ENCODE measurements around the gene TRPC3. TPM values are rescaled to one million over a fixed set of nuclear protein-coding genes. Genes with fewer than 3 reads are reported as not detected.

The TRPC3 gene
- total RNA-seq, 4 donors from 2014 or later = 0.18 to 0.80 (median 0.28) TPM

GRCh38 chr4:121879135-121879534, 72.7 kb downstream of the TRPC3 start:
- no peaks in the 10 kb centered on the region for H3K4me1 ChIP-seq
- H3K4me3 ChIP-seq = no peak overlapping the region
- H3K36me3 ChIP-seq = no peaks in the 10 kb centered on the region
- H3K9me3 ChIP-seq = no peaks in the 10 kb centered on the region
- TF ChIP-seq CTCF (IDR thresholded peaks at IDR 0.05) (no peak), POLR2A (IDR thresholded peaks at IDR 0.05) (no peak), EP300 (IDR thresholded peaks at IDR 0.05) (no peak), POLR2AphosphoS5 (IDR thresholded peaks at IDR 0.05) (no peak)
- DNase-seq (ENCODE audit: low spot score in 2 of 2) = no peak
- H3K27me3 ChIP-seq = peaks cover 14% of the 10 kb centered on the region
- no peak overlapping the region for H3K27ac ChIP-seq

- TF ChIP-seq EP300 (IDR thresholded peaks at IDR 0.05) (no peak), POLR2A (IDR thresholded peaks at IDR 0.05) (no peak), POLR2AphosphoS5 (IDR thresholded peaks at IDR 0.05) (no peak), CTCF (IDR thresholded peaks at IDR 0.05) (no peak)
- H3K27ac ChIP-seq = no peak overlapping the region
- H3K4me1 ChIP-seq = no peaks in the 10 kb centered on the region
- no peaks in the 10 kb centered on the region for H3K36me3 ChIP-seq
- no peak for DNase-seq (ENCODE audit: low spot score in 2 of 2)
- H3K4me3 ChIP-seq = no peak overlapping the region
- 57% methylated on average over 4 of the region's 4 CpGs for WGBS
- peaks cover 14% of the 10 kb centered on the region for H3K27me3 ChIP-seq
- H3K9me3 ChIP-seq = no peaks in the 10 kb centered on the region
Measured at GRCh38 chr4:121877041-121877773, 74.7 kb downstream of the TRPC3 start.

- TF ChIP-seq CTCF (IDR thresholded peaks at IDR 0.05) (no peak), EP300 (IDR thresholded peaks at IDR 0.05) (no peak), POLR2A (IDR thresholded peaks at IDR 0.05) (no peak), POLR2AphosphoS5 (IDR thresholded peaks at IDR 0.05) (no peak)
- Histone ChIP-seq H3K27ac (no peak overlapping the region), H3K27me3 (peaks cover 14% of the 10 kb centered on the region), H3K36me3 (no peaks in the 10 kb centered on the region), H3K4me1 (no peaks in the 10 kb centered on the region), H3K9me3 (no peaks in the 10 kb centered on the region), H3K4me3 (no peak overlapping the region)
- DNase-seq (ENCODE audit: low spot score in 2 of 2) = no peak
- 96% methylated on average over 6 of the region's 6 CpGs for WGBS
Measured at GRCh38 chr4:121876070-121876469, 75.8 kb downstream of the TRPC3 start.

GRCh38 chr4:121875652-121876051, 76.2 kb downstream of the TRPC3 start:
- Histone ChIP-seq H3K36me3 (no peaks in the 10 kb centered on the region), H3K27ac (no peak overlapping the region), H3K9me3 (no peaks in the 10 kb centered on the region), H3K27me3 (peaks cover 14% of the 10 kb centered on the region), H3K4me3 (no peak overlapping the region), H3K4me1 (peaks cover 3% of the 10 kb centered on the region)
- no peak for TF ChIP-seq POLR2AphosphoS5 (IDR thresholded peaks at IDR 0.05)
- no peak for TF ChIP-seq CTCF (IDR thresholded peaks at IDR 0.05)
- TF ChIP-seq EP300 (IDR thresholded peaks at IDR 0.05) = no peak
- DNase-seq (ENCODE audit: low spot score in 2 of 2) = no peak
- 45% methylated on average over 2 of the region's 2 CpGs for WGBS

GRCh38 chr4:121873604-121874003, 78.3 kb downstream of the TRPC3 start:
- Histone ChIP-seq H3K4me1 (peaks cover 15% of the 10 kb centered on the region), H3K4me3 (no peak overlapping the region), H3K27me3 (peaks cover 12% of the 10 kb centered on the region), H3K27ac (no peak overlapping the region), H3K36me3 (no peaks in the 10 kb centered on the region), H3K9me3 (no peaks in the 10 kb centered on the region)
- no peak for DNase-seq (ENCODE audit: low spot score in 2 of 2)
- 35% methylated on average over 3 of the region's 3 CpGs for WGBS
- no peak for TF ChIP-seq EP300 (IDR thresholded peaks at IDR 0.05)
- no peak for TF ChIP-seq POLR2A (IDR thresholded peaks at IDR 0.05)
- no peak for TF ChIP-seq POLR2AphosphoS5 (IDR thresholded peaks at IDR 0.05)
- no peak for TF ChIP-seq CTCF (IDR thresholded peaks at IDR 0.05)
